ENCODE data around the gene MAPK12. TPM values are rescaled to one million over a fixed set of nuclear protein-coding genes. Genes with fewer than 3 reads are reported as not detected.

Gene MAPK12
- total RNA-seq, 1 donor from 2014 or later: 12.4 TPM

- no peak overlapping the region for H3K4me3 ChIP-seq (ENCODE audit: low read depth, low read length)
- no peaks in the 10 kb centered on the region for H3K36me3 ChIP-seq (ENCODE audit: control insufficient read depth, insufficient read depth, low read length)
Measured at GRCh38 chr22:50262973-50263617, 1.6 kb upstream of the MAPK12 start.

GRCh38 chr22:50262460-50262911, 1.0 kb upstream of the MAPK12 start:
- Histone ChIP-seq H3K27me3 (ENCODE audit: control insufficient read depth, insufficient read depth, low read length) (no peaks in the 10 kb centered on the region), H3K36me3 (ENCODE audit: control insufficient read depth, insufficient read depth, low read length) (no peaks in the 10 kb centered on the region), H3K4me3 (ENCODE audit: low read depth, low read length) (no peak overlapping the region)
- peak; percentile 40 for DNase-seq (ENCODE audit: low read depth)
- FAIRE-seq: no peak
- TF ChIP-seq, protein P1, sequence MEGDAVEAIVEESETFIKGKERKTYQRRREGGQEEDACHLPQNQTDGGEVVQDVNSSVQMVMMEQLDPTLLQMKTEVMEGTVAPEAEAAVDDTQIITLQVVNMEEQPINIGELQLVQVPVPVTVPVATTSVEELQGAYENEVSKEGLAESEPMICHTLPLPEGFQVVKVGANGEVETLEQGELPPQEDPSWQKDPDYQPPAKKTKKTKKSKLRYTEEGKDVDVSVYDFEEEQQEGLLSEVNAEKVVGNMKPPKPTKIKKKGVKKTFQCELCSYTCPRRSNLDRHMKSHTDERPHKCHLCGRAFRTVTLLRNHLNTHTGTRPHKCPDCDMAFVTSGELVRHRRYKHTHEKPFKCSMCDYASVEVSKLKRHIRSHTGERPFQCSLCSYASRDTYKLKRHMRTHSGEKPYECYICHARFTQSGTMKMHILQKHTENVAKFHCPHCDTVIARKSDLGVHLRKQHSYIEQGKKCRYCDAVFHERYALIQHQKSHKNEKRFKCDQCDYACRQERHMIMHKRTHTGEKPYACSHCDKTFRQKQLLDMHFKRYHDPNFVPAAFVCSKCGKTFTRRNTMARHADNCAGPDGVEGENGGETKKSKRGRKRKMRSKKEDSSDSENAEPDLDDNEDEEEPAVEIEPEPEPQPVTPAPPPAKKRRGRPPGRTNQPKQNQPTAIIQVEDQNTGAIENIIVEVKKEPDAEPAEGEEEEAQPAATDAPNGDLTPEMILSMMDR (IDR thresholded peaks at IDR 0.05; ENCODE audit: insufficient read depth, low read length, severe bottlenecking): no peak

More at GRCh38 chr22:50262973-50263617, 1.6 kb upstream of the MAPK12 start:
- FAIRE-seq (no peak), DNase-seq (ENCODE audit: low read depth) (no peak)
- TF ChIP-seq, protein P1 (IDR thresholded peaks at IDR 0.05; ENCODE audit: insufficient read depth, low read length, severe bottlenecking): no peak
- H3K27me3 ChIP-seq (ENCODE audit: control insufficient read depth, insufficient read depth, low read length): no peaks in the 10 kb centered on the region

DNA sequence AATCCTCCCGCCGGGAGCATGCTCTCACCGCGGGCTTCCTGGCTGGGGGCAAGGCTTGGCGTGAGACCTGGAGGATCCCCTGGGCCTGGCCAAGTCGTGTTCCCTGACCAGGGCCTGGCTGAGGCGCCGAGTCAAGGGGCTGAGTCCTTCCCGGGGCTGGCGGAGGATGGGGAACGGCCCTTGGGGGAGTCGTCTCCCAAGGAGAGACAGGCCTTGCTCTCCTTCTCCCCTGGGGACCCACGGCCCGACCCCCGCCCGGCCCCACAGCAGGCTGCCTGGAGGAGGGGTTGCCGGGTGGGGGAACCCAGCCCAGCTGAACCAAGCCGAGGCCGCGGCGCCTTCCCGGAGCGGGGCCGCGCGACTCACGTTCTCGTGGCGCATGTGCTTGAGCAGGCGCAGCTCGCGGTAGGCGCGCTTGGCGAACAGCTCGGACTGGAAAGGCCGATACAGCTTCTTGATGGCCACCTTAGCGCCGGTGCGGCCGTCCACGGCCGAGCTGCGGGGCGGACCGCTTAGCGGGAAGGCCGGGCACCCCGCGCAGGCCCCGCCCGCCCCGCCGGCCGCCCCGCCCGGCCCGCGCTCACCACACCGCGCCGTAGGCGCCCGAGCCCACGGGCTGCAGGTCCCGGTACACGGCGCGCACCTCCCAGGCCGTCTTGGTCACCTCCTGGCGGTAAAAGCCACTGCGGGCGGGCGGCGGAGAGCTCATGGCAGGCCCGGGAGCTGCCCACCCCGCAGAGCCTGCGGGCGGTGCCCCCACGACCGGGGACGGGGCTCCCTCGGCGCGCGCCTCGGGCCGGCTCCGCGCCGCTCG, 475 bp downstream of the MAPK12 start:
- DNase-seq (ENCODE audit: low read depth) (no peak), FAIRE-seq (no peak)
- Histone ChIP-seq H3K27me3 (ENCODE audit: control insufficient read depth, insufficient read depth, low read length) (no peaks in the 10 kb centered on the region), H3K36me3 (ENCODE audit: control insufficient read depth, insufficient read depth, low read length) (peaks cover 1% of the 10 kb centered on the region), H3K4me3 (ENCODE audit: low read depth, low read length) (peak overlapping the region; percentile 52)
- TF ChIP-seq, protein P1 (IDR thresholded peaks at IDR 0.05; ENCODE audit: insufficient read depth, low read length, severe bottlenecking): no peak

DNA sequence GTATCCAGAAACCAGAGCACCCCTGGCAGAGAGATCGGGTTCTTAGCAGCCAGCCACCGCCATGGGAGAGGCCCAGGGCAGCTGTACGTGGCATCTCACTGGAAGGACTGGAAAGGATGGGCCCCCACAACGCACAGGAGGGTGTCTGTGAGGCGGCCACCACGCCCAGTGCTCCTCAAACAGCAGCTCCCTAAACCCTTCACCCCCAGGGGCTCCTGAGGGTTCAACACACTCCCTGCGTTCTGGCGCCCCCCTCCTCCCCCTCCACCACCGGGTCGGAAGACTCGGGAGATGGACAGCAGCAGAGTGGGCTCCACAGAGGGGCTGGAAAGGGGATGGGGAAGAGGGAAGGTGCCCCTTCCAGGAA, 1.1 kb downstream of the MAPK12 start:
- H3K4me3 ChIP-seq (ENCODE audit: low read depth, low read length): peak overlapping the region; percentile 52
- H3K27me3 ChIP-seq (ENCODE audit: control insufficient read depth, insufficient read depth, low read length): no peaks in the 10 kb centered on the region
- no peak for FAIRE-seq
- no peak for DNase-seq (ENCODE audit: low read depth)
- H3K36me3 ChIP-seq (ENCODE audit: control insufficient read depth, insufficient read depth, low read length): peaks cover 2% of the 10 kb centered on the region
- TF ChIP-seq, protein P1 (IDR thresholded peaks at IDR 0.05; ENCODE audit: insufficient read depth, low read length, severe bottlenecking): no peak

GRCh38 chr22:50259302-50259701, 2.2 kb downstream of the MAPK12 start:
- Histone ChIP-seq H3K36me3 (ENCODE audit: control insufficient read depth, insufficient read depth, low read length) (peaks cover 4% of the 10 kb centered on the region), H3K27me3 (ENCODE audit: control insufficient read depth, insufficient read depth, low read length) (no peaks in the 10 kb centered on the region), H3K4me3 (ENCODE audit: low read depth, low read length) (no peak overlapping the region)
- TF ChIP-seq, protein P1 (IDR thresholded peaks at IDR 0.05; ENCODE audit: insufficient read depth, low read length, severe bottlenecking): no peak
- no peak for DNase-seq (ENCODE audit: low read depth)
- no peak for FAIRE-seq

Measured in bronchial epithelial cell (primary cell).